ENCODE data around the gene CFAP141.
"Not testable (repeated sequence)": the region's sequence is repeated elsewhere in the genome, so short reads cannot be mapped to it uniquely, and the experiment has no call there.

CFAP141 gene

DNA sequence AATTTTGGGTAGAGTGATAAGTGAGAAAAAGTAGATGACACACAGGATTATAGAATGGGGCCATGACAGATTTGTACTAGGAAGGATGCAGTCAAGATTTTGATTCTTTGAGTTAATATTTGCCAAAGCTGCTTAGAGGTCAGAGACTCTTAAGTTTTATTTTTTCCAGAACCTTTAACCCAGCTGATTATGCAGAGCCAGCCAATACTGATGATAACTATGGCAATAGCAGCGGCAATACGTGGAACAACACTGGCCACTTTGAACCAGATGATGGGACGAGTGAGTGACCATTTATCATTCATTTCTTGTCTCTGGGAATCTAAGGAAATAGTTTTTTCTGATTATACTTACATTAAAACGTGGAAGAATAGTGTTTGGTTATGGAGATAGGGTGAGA, 30.7 kb upstream of the CFAP141 start:
- H3K36me3 ChIP-seq (ENCODE audit: insufficient read depth, insufficient read length, low read length), result peaks cover 87% of the 10 kb centered on the region
- no peak overlapping the region for H3K9ac ChIP-seq (ENCODE audit: insufficient read length, low read depth)
- TF ChIP-seq ZNF274 (IDR thresholded peaks at IDR 0.05; ENCODE audit: low read depth, low read length) (no peak), SUZ12 (IDR thresholded peaks at IDR 0.05; ENCODE audit: extremely low read depth, insufficient read depth, insufficient read length) (no peak), YY1 (IDR thresholded peaks at IDR 0.05; ENCODE audit: insufficient read depth, insufficient read length) (no peak)
- H3K4me3 ChIP-seq (ENCODE audit: insufficient read length, low read depth), result no peak overlapping the region
- DNase-seq (ENCODE audit: low read depth, low spot score), result no peak
- H3K9me3 ChIP-seq (ENCODE audit: insufficient read depth, low read length), result no peaks in the 10 kb centered on the region
- no peaks in the 10 kb centered on the region for H3K4me1 ChIP-seq (ENCODE audit: insufficient read depth, insufficient read length)
- no peaks in the 10 kb centered on the region for H3K27me3 ChIP-seq (ENCODE audit: insufficient read depth, insufficient read length)

DNA sequence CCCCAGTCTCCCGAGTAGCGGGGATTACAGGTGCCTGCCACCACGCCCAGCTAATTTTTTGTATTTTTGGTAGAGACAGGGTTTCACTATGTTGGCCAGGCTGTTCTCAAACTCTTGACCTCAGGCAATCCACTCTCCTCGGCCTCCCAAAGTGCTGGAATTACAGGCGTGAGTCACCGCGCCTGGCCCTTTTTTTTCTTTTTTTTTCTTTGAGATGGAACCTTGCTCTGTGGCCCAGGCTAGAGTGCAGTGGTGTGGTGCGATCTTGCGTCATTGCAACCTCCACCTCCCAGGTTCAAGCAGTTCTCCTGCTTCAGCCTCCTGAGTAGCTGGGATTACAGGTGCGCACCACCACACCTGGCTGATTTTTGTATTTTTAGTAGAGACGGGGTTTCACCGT, 27.0 kb upstream of the CFAP141 start:
- H3K9me3 ChIP-seq (ENCODE audit: insufficient read depth, low read length); H3K27me3 ChIP-seq (ENCODE audit: insufficient read depth, insufficient read length); DNase-seq (ENCODE audit: low read depth, low spot score); H3K9ac ChIP-seq (ENCODE audit: insufficient read length, low read depth); H3K4me3 ChIP-seq (ENCODE audit: insufficient read length, low read depth); H3K4me1 ChIP-seq (ENCODE audit: insufficient read depth, insufficient read length): not testable (repeated sequence)
- H3K36me3 ChIP-seq (ENCODE audit: insufficient read depth, insufficient read length, low read length), result peaks cover 93% of the 10 kb centered on the region

DNA sequence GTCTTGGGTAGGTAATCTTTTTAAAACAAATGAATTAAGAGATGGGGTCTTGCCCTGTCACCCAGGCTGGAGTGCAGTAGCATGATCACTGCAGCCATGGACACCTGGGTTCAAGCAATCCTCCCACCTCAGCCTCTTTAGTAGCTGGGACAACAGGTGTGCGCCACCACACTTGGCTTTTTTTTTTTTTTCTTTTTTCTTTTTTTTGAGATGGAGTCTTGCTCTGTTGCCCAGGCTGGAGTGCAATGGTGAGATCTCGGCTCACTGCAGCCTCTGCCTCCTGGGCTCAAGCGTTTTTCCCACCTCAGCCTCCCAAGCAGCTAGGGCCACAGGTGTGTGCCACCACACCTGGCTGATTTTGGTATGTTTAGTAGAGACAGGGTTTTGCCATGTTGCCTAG, 25.0 kb upstream of the CFAP141 start:
- H3K4me3 ChIP-seq (ENCODE audit: insufficient read length, low read depth); H3K4me1 ChIP-seq (ENCODE audit: insufficient read depth, insufficient read length); DNase-seq (ENCODE audit: low read depth, low spot score); H3K9me3 ChIP-seq (ENCODE audit: insufficient read depth, low read length); H3K9ac ChIP-seq (ENCODE audit: insufficient read length, low read depth); H3K27me3 ChIP-seq (ENCODE audit: insufficient read depth, insufficient read length): not testable (repeated sequence)
- peaks cover 93% of the 10 kb centered on the region for H3K36me3 ChIP-seq (ENCODE audit: insufficient read depth, insufficient read length, low read length)

DNA sequence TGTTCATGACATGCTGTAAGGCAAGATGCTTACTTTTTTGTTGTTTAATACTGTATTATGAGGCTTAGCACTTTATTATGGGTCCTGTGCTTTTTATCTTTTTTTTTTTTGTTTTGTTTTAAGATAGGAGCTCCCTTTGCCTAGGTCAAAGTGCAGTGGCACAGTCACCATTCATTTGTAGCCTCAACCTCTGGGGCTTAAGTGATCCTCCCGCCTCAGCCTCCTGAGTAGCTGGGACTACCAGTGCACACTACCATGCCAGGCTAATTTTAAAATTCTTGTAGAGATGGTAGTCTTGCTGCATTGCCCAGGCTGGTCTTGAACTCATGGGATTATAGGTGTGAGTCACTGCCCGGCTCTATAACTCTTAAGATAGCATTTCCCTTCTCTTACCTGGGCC, 19.2 kb upstream of the CFAP141 start:
- no peaks in the 10 kb centered on the region for H3K27me3 ChIP-seq (ENCODE audit: insufficient read depth, insufficient read length)
- peaks cover 80% of the 10 kb centered on the region for H3K36me3 ChIP-seq (ENCODE audit: insufficient read depth, insufficient read length, low read length)
- H3K4me1 ChIP-seq (ENCODE audit: insufficient read depth, insufficient read length), result no peaks in the 10 kb centered on the region
- H3K4me3 ChIP-seq (ENCODE audit: insufficient read length, low read depth), result no peak overlapping the region
- TF ChIP-seq ZNF274 (IDR thresholded peaks at IDR 0.05; ENCODE audit: low read depth, low read length) (no peak), SUZ12 (IDR thresholded peaks at IDR 0.05; ENCODE audit: extremely low read depth, insufficient read depth, insufficient read length) (no peak), YY1 (IDR thresholded peaks at IDR 0.05; ENCODE audit: insufficient read depth, insufficient read length) (no peak)
- no peak for DNase-seq (ENCODE audit: low read depth, low spot score)
- no peak overlapping the region for H3K9ac ChIP-seq (ENCODE audit: insufficient read length, low read depth)
- H3K9me3 ChIP-seq (ENCODE audit: insufficient read depth, low read length), result peaks cover 8% of the 10 kb centered on the region

DNA sequence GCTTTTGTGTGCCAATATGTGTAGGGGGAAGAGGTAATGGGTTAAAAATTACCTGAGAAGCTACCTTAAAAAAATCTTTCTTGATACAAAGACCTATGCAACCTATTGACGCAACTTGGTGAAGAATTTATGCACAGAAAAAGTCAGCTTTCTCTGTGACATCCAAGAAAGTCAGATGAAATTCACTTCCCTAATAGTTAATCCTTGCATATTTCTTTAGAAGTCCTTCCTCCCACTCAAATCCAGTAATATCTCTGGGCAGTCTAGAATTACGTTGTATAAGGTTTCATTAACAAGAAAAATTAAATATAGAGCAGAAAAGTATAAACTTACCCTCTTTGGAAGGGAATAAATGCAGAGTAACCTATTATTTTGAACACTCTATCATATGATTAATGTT, 17.5 kb upstream of the CFAP141 start:
- peaks cover 8% of the 10 kb centered on the region for H3K9me3 ChIP-seq (ENCODE audit: insufficient read depth, low read length)
- no peak for DNase-seq (ENCODE audit: low read depth, low spot score)
- no peaks in the 10 kb centered on the region for H3K27me3 ChIP-seq (ENCODE audit: insufficient read depth, insufficient read length)
- H3K4me3 ChIP-seq (ENCODE audit: insufficient read length, low read depth), result no peak overlapping the region
- H3K9ac ChIP-seq (ENCODE audit: insufficient read length, low read depth), result no peak overlapping the region
- TF ChIP-seq ZNF274 (IDR thresholded peaks at IDR 0.05; ENCODE audit: low read depth, low read length), result no peak
- no peak for TF ChIP-seq YY1 (IDR thresholded peaks at IDR 0.05; ENCODE audit: insufficient read depth, insufficient read length)
- TF ChIP-seq SUZ12 (IDR thresholded peaks at IDR 0.05; ENCODE audit: extremely low read depth, insufficient read depth, insufficient read length), result no peak
- H3K36me3 ChIP-seq (ENCODE audit: insufficient read depth, insufficient read length, low read length), result peaks cover 74% of the 10 kb centered on the region
- H3K4me1 ChIP-seq (ENCODE audit: insufficient read depth, insufficient read length), result no peaks in the 10 kb centered on the region

DNA sequence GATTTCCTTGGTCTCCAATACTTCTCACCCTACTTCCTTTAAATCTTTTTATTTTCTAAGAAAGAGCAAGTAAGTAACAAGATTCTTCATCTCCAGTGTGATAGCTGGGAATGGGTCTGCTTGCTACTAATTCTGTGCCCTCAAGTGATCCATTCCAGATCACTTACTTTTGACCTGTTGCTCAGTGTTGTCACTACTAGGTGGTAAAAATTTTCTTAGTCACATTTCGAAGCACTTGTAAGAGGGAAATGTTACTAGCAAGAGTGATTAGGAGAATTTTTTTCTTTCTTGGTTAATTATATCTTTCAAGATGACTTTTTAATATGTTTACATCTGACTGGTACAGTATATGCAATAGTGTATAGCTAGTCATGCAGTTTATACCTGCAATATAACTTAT, 16.8 kb upstream of the CFAP141 start:
- Histone ChIP-seq H3K36me3 (ENCODE audit: insufficient read depth, insufficient read length, low read length) (peaks cover 74% of the 10 kb centered on the region), H3K4me3 (ENCODE audit: insufficient read length, low read depth) (no peak overlapping the region)
- no peak for TF ChIP-seq YY1 (IDR thresholded peaks at IDR 0.05; ENCODE audit: insufficient read depth, insufficient read length)
- TF ChIP-seq SUZ12 (IDR thresholded peaks at IDR 0.05; ENCODE audit: extremely low read depth, insufficient read depth, insufficient read length), result no peak
- TF ChIP-seq ZNF274 (IDR thresholded peaks at IDR 0.05; ENCODE audit: low read depth, low read length), result no peak

DNA sequence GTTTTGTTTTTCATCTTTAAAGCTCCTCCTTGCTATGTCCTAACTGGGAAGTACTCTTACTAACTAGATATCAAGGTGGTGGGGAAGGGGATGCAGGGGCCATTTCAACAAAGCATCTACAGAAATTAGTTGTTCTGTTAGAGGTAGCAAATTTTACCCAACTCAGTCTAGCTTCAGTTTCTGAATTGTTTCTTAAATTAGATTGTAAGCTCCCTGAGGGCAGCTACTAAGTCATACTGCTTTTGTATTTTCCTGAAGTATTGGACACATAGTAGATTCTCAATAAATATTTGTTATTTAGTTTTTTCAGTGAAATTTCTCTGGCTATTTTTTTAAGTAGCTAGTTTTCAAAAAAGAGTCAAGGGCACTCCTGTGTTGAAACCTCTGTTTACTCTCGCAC, 16.4 kb upstream of the CFAP141 start:
- peak overlapping the region; percentile 92 for H3K4me3 ChIP-seq (ENCODE audit: insufficient read length, low read depth)
- DNase-seq (ENCODE audit: low read depth, low spot score), result no peak
- TF ChIP-seq SUZ12 (IDR thresholded peaks at IDR 0.05; ENCODE audit: extremely low read depth, insufficient read depth, insufficient read length) (no peak), ZNF274 (IDR thresholded peaks at IDR 0.05; ENCODE audit: low read depth, low read length) (no peak), YY1 (IDR thresholded peaks at IDR 0.05; ENCODE audit: insufficient read depth, insufficient read length) (no peak)
- H3K36me3 ChIP-seq (ENCODE audit: insufficient read depth, insufficient read length, low read length), result peaks cover 74% of the 10 kb centered on the region
- H3K27me3 ChIP-seq (ENCODE audit: insufficient read depth, insufficient read length), result no peaks in the 10 kb centered on the region
- H3K4me1 ChIP-seq (ENCODE audit: insufficient read depth, insufficient read length), result no peaks in the 10 kb centered on the region
- no peak overlapping the region for H3K9ac ChIP-seq (ENCODE audit: insufficient read length, low read depth)
- peaks cover 8% of the 10 kb centered on the region for H3K9me3 ChIP-seq (ENCODE audit: insufficient read depth, low read length)

More for the DNA sequence above, 16.8 kb upstream of the CFAP141 start:
- peaks cover 8% of the 10 kb centered on the region for H3K9me3 ChIP-seq (ENCODE audit: insufficient read depth, low read length)
- no peak overlapping the region for H3K9ac ChIP-seq (ENCODE audit: insufficient read length, low read depth)
- no peak for DNase-seq (ENCODE audit: low read depth, low spot score)
- no peaks in the 10 kb centered on the region for H3K27me3 ChIP-seq (ENCODE audit: insufficient read depth, insufficient read length)
- H3K4me1 ChIP-seq (ENCODE audit: insufficient read depth, insufficient read length), result no peaks in the 10 kb centered on the region

DNA sequence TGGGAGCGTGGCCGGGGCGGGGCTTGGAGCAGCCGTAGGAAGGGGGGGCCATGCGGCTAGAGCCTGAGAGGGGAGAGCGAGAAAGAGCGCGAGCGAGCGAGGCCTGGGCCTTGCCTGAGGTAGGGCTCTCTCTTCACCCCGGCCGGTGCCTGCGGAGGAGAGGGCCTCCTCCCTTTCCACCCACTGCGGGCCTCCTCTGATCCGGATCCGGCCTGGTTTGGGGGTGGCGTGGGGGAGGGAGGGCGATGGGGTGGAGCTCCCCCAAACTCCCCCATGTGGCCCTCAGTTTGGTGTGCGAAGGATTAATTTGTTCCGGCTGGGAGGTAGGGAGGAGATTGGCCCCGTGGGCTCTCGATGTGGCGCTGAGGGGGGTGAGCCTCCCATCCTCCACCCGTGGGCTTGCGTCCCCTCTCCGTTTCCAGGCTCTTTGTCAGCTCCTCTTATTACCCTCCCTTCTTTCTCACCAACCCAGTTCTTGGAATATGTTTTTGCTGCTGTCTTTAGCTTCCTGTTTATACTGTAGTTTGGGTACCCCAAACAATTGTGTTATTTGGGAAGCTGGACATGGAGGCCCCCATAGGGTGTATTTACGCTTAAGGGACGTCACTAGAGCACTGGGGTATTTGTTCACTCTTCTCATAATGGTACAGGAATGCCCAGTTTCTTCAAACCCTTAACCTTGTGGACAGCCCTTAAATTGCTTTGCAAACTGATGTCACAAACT, 15.3 kb upstream of the CFAP141 start:
- Histone ChIP-seq H3K9ac (ENCODE audit: insufficient read length, low read depth) (peak overlapping the region; percentile 98), H3K27me3 (ENCODE audit: insufficient read depth, insufficient read length) (no peaks in the 10 kb centered on the region), H3K4me1 (ENCODE audit: insufficient read depth, insufficient read length) (no peaks in the 10 kb centered on the region), H3K4me3 (ENCODE audit: insufficient read length, low read depth) (peak overlapping the region; percentile 92), H3K9me3 (ENCODE audit: insufficient read depth, low read length) (peaks cover 8% of the 10 kb centered on the region), H3K36me3 (ENCODE audit: insufficient read depth, insufficient read length, low read length) (peaks cover 74% of the 10 kb centered on the region)
- DNase-seq (ENCODE audit: low read depth, low spot score), result no peak
- TF ChIP-seq SUZ12 (IDR thresholded peaks at IDR 0.05; ENCODE audit: extremely low read depth, insufficient read depth, insufficient read length), result no peak
- no peak for TF ChIP-seq YY1 (IDR thresholded peaks at IDR 0.05; ENCODE audit: insufficient read depth, insufficient read length)
- TF ChIP-seq ZNF274 (IDR thresholded peaks at IDR 0.05; ENCODE audit: low read depth, low read length), result no peak
